OCI-LY7 (cell line): ENCODE measurements around the gene GNPTG. TPM values are rescaled to one million over a fixed set of nuclear protein-coding genes. Genes with fewer than 3 reads are reported as not detected.

ENCODE experiments used
- Bru-seq: library from RNA; stranded (reverse); fragments of 400-500 nt; gene quantifications from one replicate; lab custom pipeline; 2021; lab: Mats Ljungman, UMichigan
- BruChase-seq, 2 experiments: library from RNA; stranded (reverse); fragments of 400-500 nt; gene quantifications; one replicate each; lab custom pipeline; 2021; lab: Mats Ljungman, UMichigan
- BruUV-seq: library from RNA; stranded (reverse); fragments of 400-500 nt; replicated peaks from 2 replicates; lab custom pipeline; 2021; lab: Mats Ljungman, UMichigan
- CTCF ChIA-PET: fragments of 300-600 bp; sonication (Branson Sonifier 250); formaldehyde crosslinking; loops from one replicate; lab custom pipeline; 2022; ENCODE audit warnings: antibody characterized with exemption; ENCODE audit not compliant: unreplicated experiment; lab: Charles Lee
- POLR2A ChIA-PET: fragments of 300-600 bp; sonication (Branson Sonifier 250); formaldehyde crosslinking; loops from one replicate; lab custom pipeline; 2022; ENCODE audit warnings: antibody characterized with exemption; lab: Charles Lee
- DNase-seq: peaks from one replicate; pipeline ENCODE4 v3.0.0-alpha.2; 2015; ENCODE audit warnings: low spot score
- H2AFZ ChIP-seq: fragments of 200-600 bp; sonication (generic), shearing (Covaris generic); 2 replicates; pipeline ENCODE4 v1.6.1; 2014; ENCODE audit warnings: mild to moderate bottlenecking, antibody characterized with exemption, low read length, moderate library complexity
- H3K27ac ChIP-seq: fragments of 200-600 bp; sonication (generic); 2 replicates; pipeline ENCODE4 v1.5.1; 2014; ENCODE audit warnings: mixed run types, low read depth, mild to moderate bottlenecking, moderate library complexity, low read length, inconsistent platforms; ENCODE audit not compliant: poor library complexity, severe bottlenecking
- H3K36me3 ChIP-seq: fragments of 200-600 bp; sonication (generic); 2 replicates; pipeline ENCODE4 v1.6.1; 2014; ENCODE audit warnings: mild to moderate bottlenecking, antibody characterized with exemption, low read length, moderate library complexity, mixed read lengths; ENCODE audit not compliant: insufficient read depth
- H3K4me1 ChIP-seq: fragments of 200-600 bp; sonication (generic); 2 replicates; pipeline ENCODE4 v1.5.1; 2014; ENCODE audit warnings: mild to moderate bottlenecking, low read length; ENCODE audit not compliant: insufficient read depth, poor library complexity, severe bottlenecking
- H3K4me2 ChIP-seq: fragments of 200-600 bp; sonication (generic); 2 replicates; pipeline ENCODE4 v1.6.1; 2014; ENCODE audit warnings: mild to moderate bottlenecking, low read length
- H3K4me3 ChIP-seq: fragments of 200-600 bp; sonication (generic); 2 replicates; pipeline ENCODE4 v1.5.1; 2014; ENCODE audit warnings: mild to moderate bottlenecking, low read depth, low read length; ENCODE audit not compliant: poor library complexity, severe bottlenecking
- H3K79me2 ChIP-seq: fragments of 200-600 bp; sonication (generic); 2 replicates; pipeline ENCODE4 v1.6.1; 2016; ENCODE audit warnings: low read depth, mild to moderate bottlenecking, low read length, moderate library complexity, mixed read lengths; ENCODE audit not compliant: insufficient read depth
- H3K9me2 ChIP-seq: fragments of 200-600 bp; sonication (generic); 2 replicates; pipeline ENCODE4 v1.6.1; 2016; ENCODE audit warnings: mild to moderate bottlenecking, low read length, mixed read lengths; ENCODE audit not compliant: insufficient read depth
- H3K9me3 ChIP-seq: fragments of 200-600 bp; sonication (generic); 2 replicates; pipeline ENCODE4 v1.6.1; 2014; ENCODE audit warnings: mild to moderate bottlenecking, mixed run types, low read length, mixed read lengths
- H4K20me1 ChIP-seq: fragments of 200-600 bp; sonication (generic); 2 replicates; pipeline ENCODE4 v1.6.1; 2014; ENCODE audit warnings: mild to moderate bottlenecking, antibody characterized with exemption, low read length, moderate library complexity, mixed read lengths; ENCODE audit not compliant: insufficient read depth
- EZH2phosphoT487 ChIP-seq: fragments of 200-600 bp; sonication (generic); IDR thresholded peaks from 2 replicates; pipeline ENCODE4 v1.6.1; 2018; ENCODE audit warnings: low read depth, borderline replicate concordance, mild to moderate bottlenecking, mixed run types, antibody characterized with exemption, low read length, moderate library complexity, mixed read lengths
- intact Hi-C: fragments of 100-400 bp; cut with micrococcal nuclease; formaldehyde crosslinking; loops from one replicate; pipeline ENCODE4 v1.10.0; 2022; ENCODE audit not compliant: unreplicated experiment
- long read RNA-seq: library from polyadenylated mRNA; stranded (forward); transcript quantifications from one replicate; pipeline ENCODE4 v2.0.0, GENCODE V29; 2022
- total RNA-seq, 2 experiments: library from RNA; depleted of rRNA in 1 of 2; stranded (reverse); fragments of >200 nt in 1 of 2; shearing (Covaris generic) in 1 of 2; gene quantifications; 2 replicates each; pipeline ENCODE4 v1.2.3, GENCODE V29; 2014 to 2022
- TF ChIP-seq, protein P1 (sequence below): fragments of 200-600 bp; sonication (generic); conservative IDR thresholded peaks from 2 replicates; pipeline ENCODE4 v1.5.1; 2014; ENCODE audit warnings: mild to moderate bottlenecking, antibody characterized with exemption, low read length, moderate library complexity, mixed read lengths

The GNPTG gene
- total RNA-seq (2014; rRNA removed; shearing (Covaris generic)) (21.3 and 22.5 TPM in 2 replicates), total RNA-seq (2022) (24.1 and 26.6 TPM in 2 replicates), Bru-seq, nascent RNA (percentile 63 among the genes with signal in this experiment), BruChase-seq, experiment 1, labeled RNA remaining after a 6-hour chase (percentile 88 among the genes with signal in this experiment), BruChase-seq, experiment 2, labeled RNA remaining after a 2-hour chase (percentile 85 among the genes with signal in this experiment)
- long read RNA-seq, transcript GNPTG-201 (11 exons, 1,983 nt): major isoform, 17 of 39 reads
- long read RNA-seq, partial matches to known transcripts: 5 of 39 reads
- long read RNA-seq, other reads (novel, unspliced or antisense): 16 of 39 reads

- BruUV-seq: no TSS peak
- ChIA-PET CTCF (no interaction called here), POLR2A (no interaction called here)
- Histone ChIP-seq H2AFZ (peak within 1 kb of the TSS; percentile 26), H3K4me3 (peak within 1 kb of the TSS; percentile 83), H3K4me2 (peak within 1 kb of the TSS; percentile 96), H3K4me1 (peaks cover 16% of the 10 kb centered on the region), H3K9me3 (no peaks in the 10 kb centered on the region), H3K79me2 (peaks cover 15% of the 10 kb centered on the region), H4K20me1 (no peaks in the 10 kb centered on the region), H3K36me3 (peaks cover 15% of the 10 kb centered on the region; the same call in 1 of the 2 replicates), H3K27ac (no peak within 1 kb of the TSS), H3K9me2 (no peaks in the 10 kb centered on the region)
- TF ChIP-seq, protein P1, sequence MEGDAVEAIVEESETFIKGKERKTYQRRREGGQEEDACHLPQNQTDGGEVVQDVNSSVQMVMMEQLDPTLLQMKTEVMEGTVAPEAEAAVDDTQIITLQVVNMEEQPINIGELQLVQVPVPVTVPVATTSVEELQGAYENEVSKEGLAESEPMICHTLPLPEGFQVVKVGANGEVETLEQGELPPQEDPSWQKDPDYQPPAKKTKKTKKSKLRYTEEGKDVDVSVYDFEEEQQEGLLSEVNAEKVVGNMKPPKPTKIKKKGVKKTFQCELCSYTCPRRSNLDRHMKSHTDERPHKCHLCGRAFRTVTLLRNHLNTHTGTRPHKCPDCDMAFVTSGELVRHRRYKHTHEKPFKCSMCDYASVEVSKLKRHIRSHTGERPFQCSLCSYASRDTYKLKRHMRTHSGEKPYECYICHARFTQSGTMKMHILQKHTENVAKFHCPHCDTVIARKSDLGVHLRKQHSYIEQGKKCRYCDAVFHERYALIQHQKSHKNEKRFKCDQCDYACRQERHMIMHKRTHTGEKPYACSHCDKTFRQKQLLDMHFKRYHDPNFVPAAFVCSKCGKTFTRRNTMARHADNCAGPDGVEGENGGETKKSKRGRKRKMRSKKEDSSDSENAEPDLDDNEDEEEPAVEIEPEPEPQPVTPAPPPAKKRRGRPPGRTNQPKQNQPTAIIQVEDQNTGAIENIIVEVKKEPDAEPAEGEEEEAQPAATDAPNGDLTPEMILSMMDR: no peak
- no peak for TF ChIP-seq EZH2phosphoT487
- DNase-seq: peak; percentile 93
- intact Hi-C loops: no loop called here
Observed at GRCh38 chr16:1351582-1352362, at the start of gene GNPTG, which contains the start of gene TSR3. GNPTG (plus strand) TSS chr16:1351931; CDS start chr16:1351966, 35 bp downstream. TSR3 (minus strand) TSS chr16:1351878; CDS start chr16:1351804, 74 bp downstream.

DNA sequence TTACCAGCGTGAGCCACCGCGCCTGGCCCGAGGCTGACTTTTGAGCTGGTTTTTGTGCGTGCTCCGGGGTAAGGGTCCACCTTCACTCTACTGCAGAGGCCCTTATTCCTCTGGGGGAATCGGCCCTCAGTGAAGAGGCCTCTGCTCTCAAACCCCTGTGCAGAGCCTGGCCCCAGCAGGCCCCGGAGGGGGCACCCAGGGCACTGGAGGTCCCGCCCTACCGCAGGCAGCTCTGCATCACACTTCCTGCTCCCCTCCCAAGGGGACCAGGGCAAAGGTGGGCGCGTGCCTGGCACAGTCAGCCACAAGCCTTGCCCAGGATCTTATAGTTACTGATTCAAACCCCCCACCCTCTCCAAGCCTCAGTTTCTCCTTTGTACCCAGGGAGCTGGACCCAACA lies 45.9 kb upstream of the GNPTG start:
- POLR2A ChIA-PET: no interaction called here
- CTCF ChIA-PET: no interaction called here
- TF ChIP-seq, protein P1: no peak
- no peak for TF ChIP-seq EZH2phosphoT487
- intact Hi-C loops: loop anchor here (10.0 kb wide), 2 partner anchors 109 to 309 kb away; partner anchors contain the start of genes CRAMP1, IFT140 and UNKL
- Histone ChIP-seq H3K4me3 (no peak overlapping the region), H3K9me2 (no peaks in the 10 kb centered on the region), H3K27ac (no peak overlapping the region), H2AFZ (no peak overlapping the region), H3K4me1 (peaks cover 26% of the 10 kb centered on the region), H3K36me3 (peaks cover 9% of the 10 kb centered on the region; the same call in 1 of the 2 replicates), H3K4me2 (no peak overlapping the region), H4K20me1 (0 out of 2 replicates have a peak, but pooled peaks cover 8% of the 10 kb centered on the region), H3K79me2 (peaks cover 10% of the 10 kb centered on the region), H3K9me3 (no peaks in the 10 kb centered on the region; the same call in 1 of the 2 replicates)
- DNase-seq: no peak
- BruUV-seq: no TSS peak
